ENCODE results near the gene APEH.

DNA sequence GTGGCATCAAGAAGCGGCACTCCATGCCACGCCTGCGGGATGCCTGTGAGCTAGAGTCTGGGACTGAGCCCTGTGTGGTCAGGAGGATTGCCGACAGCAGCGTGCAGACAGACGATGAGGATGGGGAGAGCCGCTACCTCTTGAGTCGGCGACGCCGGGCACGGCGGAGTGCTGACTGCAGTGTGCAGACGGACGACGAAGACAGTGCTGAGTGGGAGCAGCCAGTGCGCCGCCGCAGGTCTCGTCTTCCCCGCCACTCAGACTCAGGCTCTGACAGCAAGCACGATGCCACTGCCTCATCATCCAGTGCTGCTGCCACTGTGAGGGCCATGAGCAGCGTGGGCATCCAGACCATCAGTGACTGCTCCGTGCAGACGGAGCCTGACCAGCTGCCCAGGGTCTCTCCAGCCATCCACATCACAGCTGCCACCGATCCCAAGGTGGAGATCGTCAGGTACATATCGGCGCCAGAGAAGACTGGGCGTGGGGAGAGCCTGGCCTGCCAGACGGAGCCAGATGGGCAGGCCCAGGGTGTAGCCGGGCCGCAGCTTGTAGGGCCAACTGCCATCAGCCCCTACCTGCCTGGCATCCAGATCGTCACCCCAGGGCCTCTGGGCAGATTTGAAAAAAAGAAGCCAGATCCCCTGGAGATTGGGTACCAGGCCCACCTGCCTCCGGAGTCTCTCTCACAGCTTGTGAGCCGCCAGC lies 16.8 kb upstream of the APEH start:
- TF ChIP-seq POLR2A (IDR thresholded peaks at IDR 0.05; ENCODE audit: low read length) (no peak), GATA1 (IDR thresholded peaks at IDR 0.05; ENCODE audit: low read depth, low read length) (no peak)

Data from erythroblast (primary cell).